ENCODE data around the gene GTF2H3. TPM values are rescaled to one million over a fixed set of nuclear protein-coding genes. Genes with fewer than 3 reads are reported as not detected.

Gene GTF2H3
- total RNA-seq, 1 donor from 2014 or later = 32.4 TPM

DNA sequence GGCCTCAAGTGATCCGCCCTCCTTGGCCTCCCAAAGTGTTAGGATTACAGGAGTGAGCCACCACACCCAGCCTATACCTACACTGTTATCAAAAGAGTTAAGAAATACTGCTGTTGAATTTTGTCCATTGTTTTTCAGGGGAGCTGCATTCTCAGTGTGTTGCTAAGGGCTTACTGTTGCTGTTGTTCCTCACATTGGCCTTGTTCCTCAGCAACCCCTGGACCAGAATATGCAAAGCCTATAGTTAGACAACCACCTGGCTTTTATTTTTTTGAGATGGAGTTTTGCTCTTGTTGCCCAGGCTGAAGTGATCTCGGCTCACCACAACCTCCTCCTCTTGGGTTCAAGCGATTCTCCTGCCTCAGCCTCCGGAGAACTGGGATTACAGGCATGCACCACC, 73.8 kb downstream of the GTF2H3 start:
- DNase-seq (ENCODE audit: low read depth) = no peak

Other genes starting within 250 kb of the GTF2H3 start
- gene KMT5A, start 249.7 kb upstream of the GTF2H3 start, total RNA-seq = 37.2 and 38.6 TPM in 2 replicates
- gene RILPL2, start 197.1 kb upstream of the GTF2H3 start, total RNA-seq = 1.9 and 4.4 TPM in 2 replicates
- gene SNRNP35, start 175.7 kb upstream of the GTF2H3 start, total RNA-seq = 8.0 and 15.4 TPM in 2 replicates
- 2.3 and 11.2 TPM in 2 replicates for gene RILPL1, start 100.1 kb upstream of the GTF2H3 start, total RNA-seq
- gene TMED2, start 49.3 kb upstream of the GTF2H3 start, total RNA-seq = 433 and 623 TPM in 2 replicates
- 14.1 and 18.1 TPM in 2 replicates for gene DDX55, start 31.7 kb upstream of the GTF2H3 start, total RNA-seq
- gene EIF2B1, start 143 bp upstream of the GTF2H3 start, total RNA-seq = 74.8 and 80.6 TPM in 2 replicates
- 9.0 and 22.7 TPM in 2 replicates for gene TCTN2, start 37.3 kb downstream of the GTF2H3 start, total RNA-seq
- gene ATP6V0A2, start 78.5 kb downstream of the GTF2H3 start, total RNA-seq = 19.0 and 22.1 TPM in 2 replicates
- 0.10 and 0.35 TPM in 2 replicates for gene DNAH10, start 128.5 kb downstream of the GTF2H3 start, total RNA-seq